WERI-Rb-1 (cell line): Measurements from ENCODE around the gene SLAIN2.

Experiments
- DNase-seq: peaks from one replicate; pipeline ENCODE4 v3.0.0-alpha.2; 2020
- H3K27ac ChIP-seq: fragments of 250-450 bp; sonication (Bioruptor Pico); 2 replicates; pipeline ENCODE4 v1.5.1; 2020; ENCODE audit warnings: mild to moderate bottlenecking, moderate library complexity
- H3K27me3 ChIP-seq: fragments of 250-450 bp; sonication (Bioruptor Pico); 2 replicates; pipeline ENCODE4 v1.5.1; 2021; ENCODE audit warnings: mild to moderate bottlenecking, low read depth, moderate library complexity; ENCODE audit not compliant: insufficient read depth, severe bottlenecking
- H3K36me3 ChIP-seq: fragments of 250-450 bp; sonication (Bioruptor Pico); 2 replicates; pipeline ENCODE4 v1.5.1; 2020; ENCODE audit warnings: mild to moderate bottlenecking, moderate library complexity
- H3K4me3 ChIP-seq: 2 replicates; pipeline ENCODE4 v1.5.1; 2011; ENCODE audit warnings: low read depth, mild to moderate bottlenecking, control low read depth, low read length
- H3K9me3 ChIP-seq: fragments of 250-450 bp; sonication (Bioruptor Pico); 2 replicates; pipeline ENCODE4 v1.5.1; 2021; ENCODE audit warnings: mild to moderate bottlenecking, moderate library complexity; ENCODE audit not compliant: severe bottlenecking
- CTCF ChIP-seq: IDR thresholded peaks from 2 replicates; pipeline ENCODE4 v1.5.1; 2011; ENCODE audit warnings: low read depth, mild to moderate bottlenecking, control low read depth, inconsistent platforms, low read length

The SLAIN2 gene

GRCh38 chr4:48410812-48411211 is 69.5 kb downstream of the SLAIN2 start:
- no peak for DNase-seq
- no peaks in the 10 kb centered on the region for H3K9me3 ChIP-seq
- no peak overlapping the region for H3K27ac ChIP-seq
- no peaks in the 10 kb centered on the region for H3K27me3 ChIP-seq
- no peak for TF ChIP-seq CTCF
- H3K36me3 ChIP-seq: no peaks in the 10 kb centered on the region; the same call in 1 of the 2 replicates
- H3K4me3 ChIP-seq: no peak overlapping the region

GRCh38 chr4:48420144-48420543 is 78.8 kb downstream of the SLAIN2 start:
- Histone ChIP-seq H3K9me3 (no peaks in the 10 kb centered on the region), H3K4me3 (no peak overlapping the region), H3K27me3 (no peaks in the 10 kb centered on the region), H3K36me3 (peaks cover 27% of the 10 kb centered on the region), H3K27ac (no peak overlapping the region)
- TF ChIP-seq CTCF: no peak
- no peak for DNase-seq

GRCh38 chr4:48421101-48421500 is 79.8 kb downstream of the SLAIN2 start:
- H3K27ac ChIP-seq: no peak overlapping the region
- H3K4me3 ChIP-seq: no peak overlapping the region
- H3K9me3 ChIP-seq: no peaks in the 10 kb centered on the region
- H3K36me3 ChIP-seq: peaks cover 27% of the 10 kb centered on the region
- no peak for DNase-seq
- TF ChIP-seq CTCF: no peak
- H3K27me3 ChIP-seq: no peaks in the 10 kb centered on the region

DNA sequence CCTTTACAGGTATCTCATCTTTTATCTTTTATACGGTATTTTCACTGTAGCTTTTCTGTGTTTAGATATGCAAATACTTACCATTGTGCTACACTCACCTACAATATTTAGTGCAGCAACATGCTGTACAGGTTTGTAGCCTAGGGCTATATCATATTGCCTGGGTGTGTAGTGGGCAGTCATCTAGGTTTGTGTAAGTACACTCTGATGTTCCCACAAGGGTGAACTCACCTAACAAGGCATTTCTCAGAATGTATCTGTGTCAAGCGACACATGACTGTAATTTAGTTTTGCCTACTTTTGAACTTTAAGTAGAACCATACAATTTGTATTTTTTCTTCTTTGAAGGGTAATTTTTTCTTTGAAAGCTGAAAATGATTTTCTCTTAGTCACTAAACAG is 87.6 kb downstream of the SLAIN2 start:
- TF ChIP-seq CTCF: no peak
- DNase-seq: no peak
- Histone ChIP-seq H3K4me3 (no peak overlapping the region), H3K27ac (no peak overlapping the region), H3K9me3 (no peaks in the 10 kb centered on the region), H3K27me3 (no peaks in the 10 kb centered on the region), H3K36me3 (no peaks in the 10 kb centered on the region)

GRCh38 chr4:48429709-48430474 is 88.6 kb downstream of the SLAIN2 start:
- Histone ChIP-seq H3K36me3 (no peaks in the 10 kb centered on the region), H3K9me3 (no peaks in the 10 kb centered on the region), H3K27me3 (no peaks in the 10 kb centered on the region), H3K27ac (no peak overlapping the region), H3K4me3 (no peak overlapping the region)
- DNase-seq: no peak
- TF ChIP-seq CTCF: no peak

DNA sequence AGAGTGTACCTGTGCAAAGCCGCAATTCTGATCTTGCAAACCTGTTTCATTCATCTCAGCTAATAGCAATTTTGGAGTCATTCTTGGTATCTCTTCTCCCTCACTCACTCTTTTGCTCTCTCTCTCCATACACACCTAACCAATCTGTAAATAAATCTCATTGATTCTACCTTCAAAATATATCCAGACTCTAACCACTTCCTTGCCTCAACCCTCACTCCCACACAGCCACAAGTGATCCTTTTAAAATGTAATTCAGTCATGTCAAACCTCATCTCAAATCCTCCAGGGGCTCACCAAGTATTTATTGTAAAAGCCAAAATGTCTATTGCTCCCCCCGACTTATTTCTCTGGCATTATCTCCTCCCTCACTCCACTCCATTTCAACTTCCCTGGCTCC is 90.1 kb downstream of the SLAIN2 start:
- no peak for DNase-seq
- TF ChIP-seq CTCF: no peak

More for the DNA sequence above, 90.1 kb downstream of the SLAIN2 start:
- Histone ChIP-seq H3K36me3 (no peaks in the 10 kb centered on the region), H3K4me3 (no peak overlapping the region), H3K9me3 (no peaks in the 10 kb centered on the region), H3K27me3 (no peaks in the 10 kb centered on the region), H3K27ac (no peak overlapping the region)
